HepG2 (cell line): ENCODE data around the gene SMC6. TPM values are rescaled to one million over a fixed set of nuclear protein-coding genes. Genes with fewer than 3 reads are reported as not detected.

Experiments used
- ELK4 ChIP-seq: sonication (generic); formaldehyde crosslinking; IDR thresholded peaks from 2 replicates; pipeline ENCODE4 v1.9.0; 2021; ENCODE audit warnings: missing genetic modification reagents, borderline replicate concordance
- FOXC1 ChIP-seq: sonication (generic); formaldehyde crosslinking; IDR thresholded peaks from 2 replicates; pipeline ENCODE4 v1.8.0; 2022; ENCODE audit warnings: mild to moderate bottlenecking, missing genetic modification reagents, borderline replicate concordance
- HIVEP1 ChIP-seq: sonication (generic); formaldehyde crosslinking; IDR thresholded peaks from 2 replicates; pipeline ENCODE4 v1.4.0; 2020; ENCODE audit warnings: mild to moderate bottlenecking, missing genetic modification reagents
- ONECUT2 ChIP-seq: sonication (generic); formaldehyde crosslinking; IDR thresholded peaks from 2 replicates; pipeline ENCODE4 v1.4.0; 2020; ENCODE audit warnings: missing genetic modification reagents
- SATB2 ChIP-seq: sonication (generic); formaldehyde crosslinking; IDR thresholded peaks from 2 replicates; pipeline ENCODE4 v1.5.0; 2020; ENCODE audit warnings: missing genetic modification reagents
- ZC3H4 ChIP-seq: sonication (generic); formaldehyde crosslinking; IDR thresholded peaks from 2 replicates; pipeline ENCODE4 v1.4.0; 2020; ENCODE audit warnings: missing genetic modification reagents, borderline replicate concordance
- ZNF138 ChIP-seq: sonication (generic); formaldehyde crosslinking; IDR thresholded peaks from 2 replicates; pipeline ENCODE4 v1.5.0; 2020; ENCODE audit warnings: mild to moderate bottlenecking, low read depth, missing genetic modification reagents
- polyA plus RNA-seq, 8 experiments: library from polyadenylated mRNA; depleted of rRNA in 3 of 8; stranded (reverse) in 7 of 8; unstranded in 1 of 8; fragments of >200 nt; fragmentation: Illumina TruSeq in 4 of 8; extraction: Trizol in 4 of 8; gene quantifications; 2 replicates each; pipeline versions ENCODE4 v1.2.1 to v1.2.3, GENCODE V29; 2011 to 2016; ENCODE audit warnings: low read depth in 4 of 8, missing spikeins in 1 of 8, mixed read lengths in 1 of 8; ENCODE audit not compliant: insufficient read depth in 1 of 8
- total RNA-seq, 5 experiments: library from RNA; depleted of rRNA; stranded (reverse); fragments of >200 nt; fragmentation: Illumina TruSeq; extraction: Trizol; gene quantifications; 2 replicates each; pipeline ENCODE4 v1.2.3, GENCODE V29; 2016; ENCODE audit warnings: low read depth in 1 of 5
- TF ChIP-seq, protein P1 (sequence below), 2 experiments: fragments of 450-650 bp in 1 of 2; sonication (generic) in 1 of 2; formaldehyde crosslinking in 1 of 2; IDR thresholded peaks; 2 replicates each; pipeline versions ENCODE4 v1.6.1 to v1.8.0; 2016 to 2022; ENCODE audit warnings: antibody characterized with exemption in 1 of 2, mild to moderate bottlenecking in 1 of 2, missing genetic modification reagents in 1 of 2

SMC6 gene
- total and polyA plus RNA-seq, 2 of the 13 experiments (the other 11 are each of a cell fraction or from before 2014, with no cell fraction given): 18.9 to 55.3 TPM

DNA sequence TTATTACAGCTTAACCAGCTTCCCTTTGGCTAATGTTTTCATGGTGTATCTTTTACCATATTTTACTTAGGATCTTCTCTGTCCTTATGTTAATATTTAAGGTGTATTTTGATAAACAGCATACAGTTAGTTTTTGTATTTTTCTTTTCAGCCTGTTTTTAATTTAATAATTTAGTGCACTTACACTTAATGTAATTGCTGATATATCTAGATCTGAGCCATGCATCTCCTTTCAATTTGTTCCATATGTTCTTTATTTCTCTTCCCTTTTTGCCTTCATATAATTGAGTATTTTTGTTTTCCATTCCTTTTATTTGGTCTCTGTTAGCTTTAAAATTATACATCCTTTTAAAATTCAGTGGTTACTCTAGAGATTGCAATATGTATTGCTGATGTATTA lies 78.8 kb downstream of the SMC6 start (continued):
- TF ChIP-seq, protein P1, sequence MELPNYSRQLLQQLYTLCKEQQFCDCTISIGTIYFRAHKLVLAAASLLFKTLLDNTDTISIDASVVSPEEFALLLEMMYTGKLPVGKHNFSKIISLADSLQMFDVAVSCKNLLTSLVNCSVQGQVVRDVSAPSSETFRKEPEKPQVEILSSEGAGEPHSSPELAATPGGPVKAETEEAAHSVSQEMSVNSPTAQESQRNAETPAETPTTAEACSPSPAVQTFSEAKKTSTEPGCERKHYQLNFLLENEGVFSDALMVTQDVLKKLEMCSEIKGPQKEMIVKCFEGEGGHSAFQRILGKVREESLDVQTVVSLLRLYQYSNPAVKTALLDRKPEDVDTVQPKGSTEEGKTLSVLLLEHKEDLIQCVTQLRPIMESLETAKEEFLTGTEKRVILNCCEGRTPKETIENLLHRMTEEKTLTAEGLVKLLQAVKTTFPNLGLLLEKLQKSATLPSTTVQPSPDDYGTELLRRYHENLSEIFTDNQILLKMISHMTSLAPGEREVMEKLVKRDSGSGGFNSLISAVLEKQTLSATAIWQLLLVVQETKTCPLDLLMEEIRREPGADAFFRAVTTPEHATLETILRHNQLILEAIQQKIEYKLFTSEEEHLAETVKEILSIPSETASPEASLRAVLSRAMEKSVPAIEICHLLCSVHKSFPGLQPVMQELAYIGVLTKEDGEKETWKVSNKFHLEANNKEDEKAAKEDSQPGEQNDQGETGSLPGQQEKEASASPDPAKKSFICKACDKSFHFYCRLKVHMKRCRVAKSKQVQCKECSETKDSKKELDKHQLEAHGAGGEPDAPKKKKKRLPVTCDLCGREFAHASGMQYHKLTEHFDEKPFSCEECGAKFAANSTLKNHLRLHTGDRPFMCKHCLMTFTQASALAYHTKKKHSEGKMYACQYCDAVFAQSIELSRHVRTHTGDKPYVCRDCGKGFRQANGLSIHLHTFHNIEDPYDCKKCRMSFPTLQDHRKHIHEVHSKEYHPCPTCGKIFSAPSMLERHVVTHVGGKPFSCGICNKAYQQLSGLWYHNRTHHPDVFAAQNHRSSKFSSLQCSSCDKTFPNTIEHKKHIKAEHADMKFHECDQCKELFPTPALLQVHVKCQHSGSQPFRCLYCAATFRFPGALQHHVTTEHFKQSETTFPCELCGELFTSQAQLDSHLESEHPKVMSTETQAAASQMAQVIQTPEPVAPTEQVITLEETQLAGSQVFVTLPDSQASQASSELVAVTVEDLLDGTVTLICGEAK (IDR thresholded peaks at IDR 0.05): no peak
- TF ChIP-seq, protein P1 (CRISPR knock-in tag; IDR thresholded peaks at IDR 0.05): no peak
- TF ChIP-seq ZC3H4 (CRISPR knock-in tag): no peak
- no peak for TF ChIP-seq SATB2 (CRISPR knock-in tag)
- TF ChIP-seq ONECUT2: no peak
- no peak for TF ChIP-seq ZNF138 (CRISPR knock-in tag)
- no peak for TF ChIP-seq ELK4
- no peak for TF ChIP-seq FOXC1 (CRISPR knock-in tag)
- TF ChIP-seq HIVEP1 (CRISPR knock-in tag): no peak
- TF ChIP-seq, all 625 proteins: peak for 0
